Keratinocyte (primary cell): ENCODE data around the gene KRTAP10-8. TPM values are rescaled to one million over a fixed set of nuclear protein-coding genes. Genes with fewer than 3 reads are reported as not detected.

Source experiments
- DNase-seq: peaks from one replicate; pipeline ENCODE4 v3.0.0-alpha.2; 2011; ENCODE audit warnings: low read depth, missing footprints, low spot score
- FAIRE-seq: peaks from 2 replicates; lab custom pipeline; 2011; peaks lifted over from hg19 to GRCh38; lab: Jason Lieb, UNC
- H2AFZ ChIP-seq: 2 replicates; pipeline ENCODE4 v1.6.0; 2012; ENCODE audit warnings: low read length, control low read depth, inconsistent platforms; ENCODE audit not compliant: control insufficient read depth
- H3K27ac ChIP-seq: 2 replicates; pipeline ENCODE4 v1.5.1; 2011; ENCODE audit warnings: low read length; ENCODE audit not compliant: control insufficient read depth, insufficient read depth
- H3K27me3 ChIP-seq: 3 replicates; pipeline ENCODE4 v1.6.0; 2011; ENCODE audit warnings: low read length; ENCODE audit not compliant: control insufficient read depth, insufficient read depth; ENCODE audit errors: extremely low read depth
- H3K36me3 ChIP-seq, 2 experiments: 2 replicates in 1 of 2; 3 replicates in 1 of 2; pipeline ENCODE4 v1.5.1; 2011; ENCODE audit warnings: low read length in 2 of 2, mild to moderate bottlenecking in 1 of 2; ENCODE audit not compliant: control insufficient read depth in 2 of 2, insufficient read depth in 2 of 2; ENCODE audit errors: extremely low read depth in 1 of 2
- H3K4me1 ChIP-seq: 3 replicates; pipeline ENCODE4 v1.5.1; 2011; ENCODE audit warnings: low read length; ENCODE audit not compliant: control insufficient read depth, insufficient read depth; ENCODE audit errors: extremely low read depth
- H3K4me2 ChIP-seq: 3 replicates; pipeline ENCODE4 v1.6.0; 2011; ENCODE audit warnings: low read depth, low read length; ENCODE audit not compliant: control insufficient read depth, insufficient read depth; ENCODE audit errors: extremely low read depth
- H3K4me3 ChIP-seq, 3 experiments: fragments of 200-600 bp in 1 of 3; sonication (generic) in 1 of 3; 2 replicates in 2 of 3; 3 replicates in 1 of 3; pipeline ENCODE4 v1.5.1; 2011 to 2016; ENCODE audit warnings: low read length in 3 of 3, mild to moderate bottlenecking in 3 of 3, control low read depth in 2 of 3, inconsistent platforms in 1 of 3, low read depth in 1 of 3, mixed read lengths in 1 of 3, mixed run types in 1 of 3, moderate library complexity in 1 of 3; ENCODE audit not compliant: control insufficient read depth in 2 of 3, insufficient read depth in 2 of 3; ENCODE audit errors: extremely low read depth in 1 of 3
- H3K79me2 ChIP-seq: 2 replicates; pipeline ENCODE4 v1.6.0; 2012; ENCODE audit warnings: low read length; ENCODE audit not compliant: control insufficient read depth, insufficient read depth
- H3K9ac ChIP-seq: 3 replicates; pipeline ENCODE4 v1.6.0; 2011; ENCODE audit warnings: low read length; ENCODE audit not compliant: control insufficient read depth, insufficient read depth; ENCODE audit errors: extremely low read depth
- H3K9me1 ChIP-seq: 3 replicates; pipeline ENCODE4 v1.6.0; 2011; ENCODE audit warnings: low read length; ENCODE audit not compliant: control insufficient read depth, insufficient read depth; ENCODE audit errors: extremely low read depth
- H3K9me3 ChIP-seq: 2 replicates; pipeline ENCODE4 v1.5.1; 2012; ENCODE audit warnings: low read depth, low read length; ENCODE audit not compliant: control insufficient read depth
- H4K20me1 ChIP-seq: 3 replicates; pipeline ENCODE4 v1.6.0; 2011; ENCODE audit warnings: low read length; ENCODE audit not compliant: control insufficient read depth, insufficient read depth; ENCODE audit errors: extremely low read depth
- CTCF ChIP-seq, 3 experiments: IDR thresholded peaks in 1 of 3; conservative IDR thresholded peaks in 1 of 3; optimal IDR thresholded peaks in 1 of 3; 2 replicates in 2 of 3; 3 replicates in 1 of 3; pipeline versions ENCODE3 to v1.5.1; 2011; ENCODE audit warnings: low read length in 3 of 3, mild to moderate bottlenecking in 3 of 3, moderate library complexity in 2 of 3, control low read depth in 1 of 3, inconsistent platforms in 1 of 3; ENCODE audit not compliant: insufficient read depth in 2 of 3; ENCODE audit errors: extremely low read depth in 1 of 3
- EZH2 ChIP-seq: IDR thresholded peaks from one replicate; pipeline ENCODE4 v1.6.1; 2012; ENCODE audit warnings: inconsistent platforms, mild to moderate bottlenecking, low read length, moderate library complexity
- dilution Hi-C: fragments of 300-500 bp; cut with MboI; formaldehyde crosslinking; loops from one replicate; pipeline ENCODE4 v1.7.0; 2020; ENCODE audit warnings: low sequenced_read_pairs; ENCODE audit not compliant: extremely low pct_ligation_motif_present
- polyA plus RNA-seq, 5 experiments: library from polyadenylated mRNA; depleted of rRNA in 3 of 5; stranded (reverse) in 3 of 5; stranded (forward) in 1 of 5; unstranded in 1 of 5; fragments of >200 nt; gene quantifications; 1 replicate in 1 of 5; 2 replicates in 3 of 5; 3 replicates in 1 of 5; pipeline versions ENCODE4 v1.2.1 to v1.2.3, GENCODE V29; 2011 to 2012; ENCODE audit warnings: missing spikeins in 2 of 5, low read depth in 1 of 5, low replicate concordance in 1 of 5

The KRTAP10-8 gene
- polyA plus RNA-seq, 1 donor (not counting 4 experiments of a cell fraction or from before 2014, with no cell fraction given): not detected

DNA sequence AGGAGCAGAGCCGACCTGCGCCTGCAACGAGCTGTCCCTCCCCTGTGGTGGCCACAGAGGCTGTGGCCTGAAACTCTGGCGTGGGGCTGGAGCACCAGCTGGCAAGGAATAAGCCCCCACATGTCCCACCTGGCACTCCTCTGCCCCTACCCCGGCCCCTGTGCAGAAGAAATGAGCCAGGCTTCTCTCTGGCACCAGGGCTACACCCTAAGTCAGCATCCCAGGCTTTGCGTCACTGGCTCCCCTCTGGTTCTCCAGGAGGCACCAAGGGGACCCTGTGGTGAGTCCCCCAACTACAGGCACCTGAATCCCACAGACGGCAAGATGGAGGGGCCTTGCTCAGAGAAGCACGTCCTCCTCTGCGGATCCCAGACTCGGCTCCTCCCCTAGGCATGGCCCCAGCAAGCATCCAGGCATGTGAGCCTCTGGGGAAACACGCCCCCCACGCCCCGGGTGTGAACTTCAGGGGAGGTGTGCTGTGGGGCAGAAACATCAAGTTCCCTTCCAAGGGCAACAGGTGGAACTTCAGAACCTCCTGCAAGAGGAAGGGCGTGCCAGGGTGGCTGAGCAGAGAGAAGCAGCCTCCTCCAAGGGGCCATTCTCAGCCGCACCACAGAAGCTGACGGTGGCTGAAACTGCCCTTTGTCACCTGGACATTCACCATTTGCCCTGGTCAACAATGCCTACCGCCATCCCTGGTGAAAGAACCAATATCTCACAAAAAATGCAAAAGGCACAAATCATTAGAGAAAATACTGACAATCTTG lies 8.6 kb upstream of the KRTAP10-8 start:
- Histone ChIP-seq H3K36me3 (no peaks in the 10 kb centered on the region), H2AFZ (no peak overlapping the region), H3K79me2 (no peaks in the 10 kb centered on the region), H3K4me2 (no peak overlapping the region), H3K9ac (no peak overlapping the region), H3K27ac (no peak overlapping the region), H3K9me3 (no peaks in the 10 kb centered on the region), H3K9me1 (no peaks in the 10 kb centered on the region), H4K20me1 (no peaks in the 10 kb centered on the region), H3K4me3 (no peak overlapping the region), H3K27me3 (peaks cover 2% of the 10 kb centered on the region), H3K4me1 (no peaks in the 10 kb centered on the region)
- TF ChIP-seq EZH2 (no peak), CTCF (optimal IDR thresholded peaks at IDR 0.05 in 1 of 3, IDR thresholded peaks at IDR 0.05 in 1 of 3, conservative IDR thresholded peaks at IDR 0.05 in 1 of 3; ENCODE audit: extremely low read depth in 1 of 3, insufficient read depth in 2 of 3, low read length in 3 of 3) (no peak)
- DNase-seq (no peak), FAIRE-seq (no peak)
- dilution Hi-C loops: no loop called here

GRCh38 chr21:44603911-44604310 lies 8.0 kb upstream of the KRTAP10-8 start:
- Histone ChIP-seq H3K4me2 (no peak overlapping the region), H3K79me2 (no peaks in the 10 kb centered on the region), H3K9me1 (no peaks in the 10 kb centered on the region), H2AFZ (no peak overlapping the region), H3K27ac (no peak overlapping the region), H3K9me3 (no peaks in the 10 kb centered on the region), H3K36me3 (no peaks in the 10 kb centered on the region), H3K4me3 (no peak overlapping the region), H3K4me1 (no peaks in the 10 kb centered on the region), H3K27me3 (peaks cover 2% of the 10 kb centered on the region), H4K20me1 (no peaks in the 10 kb centered on the region), H3K9ac (no peak overlapping the region)
- DNase-seq (no peak), FAIRE-seq (no peak)
- TF ChIP-seq EZH2: no peak
- no peak for TF ChIP-seq CTCF (optimal IDR thresholded peaks at IDR 0.05 in 1 of 3, IDR thresholded peaks at IDR 0.05 in 1 of 3, conservative IDR thresholded peaks at IDR 0.05 in 1 of 3; ENCODE audit: extremely low read depth in 1 of 3, insufficient read depth in 2 of 3, low read length in 3 of 3)
- dilution Hi-C loops: no loop called here
